ENCODE data around the gene C1orf122. TPM values are rescaled to one million over a fixed set of nuclear protein-coding genes. Genes with fewer than 3 reads are reported as not detected.
A peak's percentile ranks its signal among the peaks of the same experiment; 100 is the strongest.

C1orf122 gene
- total RNA-seq, result 13.4 and 17.4 TPM in 2 replicates

DNA sequence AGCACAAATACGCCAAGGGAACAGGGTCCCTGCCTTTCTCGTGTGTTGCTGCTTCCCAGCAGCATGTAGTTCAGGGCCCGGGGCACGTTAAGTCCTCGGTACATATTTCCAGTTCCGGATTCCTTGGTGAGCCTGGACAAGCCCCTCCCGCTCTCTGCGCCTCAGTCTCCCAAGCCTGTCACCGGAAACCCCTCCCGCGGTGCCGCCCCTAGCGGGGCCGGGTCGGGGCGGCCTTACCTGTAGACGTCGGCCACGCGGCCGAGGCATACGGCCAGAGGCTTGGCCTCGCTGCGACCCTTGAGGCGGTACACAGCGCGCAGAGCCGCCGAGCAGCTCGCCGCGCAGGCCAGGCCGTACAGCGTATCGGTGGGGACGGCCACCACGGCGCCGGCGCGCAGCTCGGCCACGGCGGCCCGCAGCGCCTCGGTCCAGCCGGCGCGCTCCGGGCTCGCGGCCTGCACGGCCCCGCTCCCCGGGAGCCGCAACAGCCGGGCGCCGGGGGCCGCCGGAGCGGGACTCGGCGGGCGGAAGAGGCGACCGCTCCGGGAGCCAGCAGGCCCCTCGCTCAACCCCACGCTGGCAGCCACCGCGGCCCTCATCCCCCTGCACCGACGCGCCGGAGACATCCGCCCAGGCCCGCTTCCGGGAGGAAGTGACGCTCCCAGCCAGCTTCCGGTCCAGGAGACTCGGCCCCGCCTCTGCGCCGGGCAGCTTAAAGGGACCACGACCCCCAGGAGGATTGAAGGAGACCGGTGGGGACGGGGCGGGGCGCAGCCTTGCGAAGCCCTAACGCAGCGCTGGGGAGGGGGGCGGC, at the start of gene C1orf122, which contains the start of gene YRDC:
TSS of gene C1orf122 (plus strand) at position 236 of the 814 bp plus-strand sequence. CDS start 615 bp downstream, outside the sequence.
TSS of gene YRDC (minus strand) at position 654 of the 814 bp plus-strand sequence. CDS start at position 626, 28 bp downstream.
- peak; percentile 94 for DNase-seq (ENCODE audit: low read depth)
- TF ChIP-seq, protein P1, sequence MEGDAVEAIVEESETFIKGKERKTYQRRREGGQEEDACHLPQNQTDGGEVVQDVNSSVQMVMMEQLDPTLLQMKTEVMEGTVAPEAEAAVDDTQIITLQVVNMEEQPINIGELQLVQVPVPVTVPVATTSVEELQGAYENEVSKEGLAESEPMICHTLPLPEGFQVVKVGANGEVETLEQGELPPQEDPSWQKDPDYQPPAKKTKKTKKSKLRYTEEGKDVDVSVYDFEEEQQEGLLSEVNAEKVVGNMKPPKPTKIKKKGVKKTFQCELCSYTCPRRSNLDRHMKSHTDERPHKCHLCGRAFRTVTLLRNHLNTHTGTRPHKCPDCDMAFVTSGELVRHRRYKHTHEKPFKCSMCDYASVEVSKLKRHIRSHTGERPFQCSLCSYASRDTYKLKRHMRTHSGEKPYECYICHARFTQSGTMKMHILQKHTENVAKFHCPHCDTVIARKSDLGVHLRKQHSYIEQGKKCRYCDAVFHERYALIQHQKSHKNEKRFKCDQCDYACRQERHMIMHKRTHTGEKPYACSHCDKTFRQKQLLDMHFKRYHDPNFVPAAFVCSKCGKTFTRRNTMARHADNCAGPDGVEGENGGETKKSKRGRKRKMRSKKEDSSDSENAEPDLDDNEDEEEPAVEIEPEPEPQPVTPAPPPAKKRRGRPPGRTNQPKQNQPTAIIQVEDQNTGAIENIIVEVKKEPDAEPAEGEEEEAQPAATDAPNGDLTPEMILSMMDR (IDR thresholded peaks at IDR 0.05; ENCODE audit: insufficient read depth, low read depth, low read length), result no peak
- H3K4me3 ChIP-seq (ENCODE audit: low read depth, low read length), result peak within 1 kb of the TSS; percentile 85

DNA sequence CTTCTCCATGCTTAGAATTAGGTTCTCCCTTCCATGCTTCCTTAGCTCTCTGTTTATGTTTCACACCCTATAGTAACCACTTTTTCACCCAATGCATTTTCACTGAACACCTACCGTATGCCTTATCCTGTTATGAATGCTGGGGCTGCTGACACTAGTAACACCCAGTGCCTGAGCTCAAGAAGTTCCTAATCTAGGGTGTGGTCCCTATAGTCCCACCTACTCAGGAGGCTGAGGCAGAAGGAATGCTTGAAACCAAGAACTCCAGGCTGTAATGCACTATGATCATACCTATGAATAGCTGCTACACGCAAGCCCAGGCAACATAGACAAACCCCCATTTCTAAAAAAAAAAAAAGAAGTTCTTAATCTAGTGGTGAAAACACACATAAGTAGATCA, 48.1 kb upstream of the C1orf122 start:
- TF ChIP-seq, protein P1 (IDR thresholded peaks at IDR 0.05; ENCODE audit: insufficient read depth, low read depth, low read length), result no peak
- no peak overlapping the region for H3K4me3 ChIP-seq (ENCODE audit: low read depth, low read length)
- DNase-seq (ENCODE audit: low read depth), result no peak

DNA sequence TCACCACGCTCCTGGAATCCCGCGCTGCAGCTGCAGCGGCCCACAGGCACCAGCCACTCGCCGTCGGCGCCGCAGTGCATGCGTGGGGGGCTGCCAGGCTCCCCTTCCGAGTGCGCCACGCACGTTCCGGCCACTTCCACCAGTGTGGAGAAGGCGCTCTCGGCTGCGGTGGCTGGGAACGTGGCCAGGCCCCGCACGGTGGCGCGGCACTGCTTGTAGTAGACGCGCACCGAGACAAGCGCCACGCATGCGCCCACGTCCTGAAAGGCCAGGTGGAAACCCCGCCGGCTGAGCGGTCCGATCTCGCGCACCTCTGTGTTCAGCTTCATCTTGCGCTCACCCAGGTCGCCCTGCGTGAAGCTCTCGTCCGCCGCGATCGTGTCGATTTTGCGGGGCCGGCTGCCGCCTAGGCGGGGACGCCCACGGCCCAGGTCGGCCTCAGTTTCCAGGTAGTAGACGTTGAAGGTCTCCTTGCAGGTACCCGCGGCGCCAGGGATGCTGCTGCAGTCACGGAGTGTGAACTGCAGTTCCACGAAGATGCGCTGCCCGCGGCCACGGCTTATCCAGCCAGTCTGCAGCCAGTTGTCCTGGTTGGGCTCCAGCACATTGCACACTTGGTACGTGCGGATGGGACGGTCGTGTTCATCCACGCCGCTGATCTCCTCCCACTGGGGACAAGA, 46.0 kb upstream of the C1orf122 start:
- DNase-seq (ENCODE audit: low read depth), result no peak
- H3K4me3 ChIP-seq (ENCODE audit: low read depth, low read length), result no peak overlapping the region
- TF ChIP-seq, protein P1 (IDR thresholded peaks at IDR 0.05; ENCODE audit: insufficient read depth, low read depth, low read length), result no peak

DNA sequence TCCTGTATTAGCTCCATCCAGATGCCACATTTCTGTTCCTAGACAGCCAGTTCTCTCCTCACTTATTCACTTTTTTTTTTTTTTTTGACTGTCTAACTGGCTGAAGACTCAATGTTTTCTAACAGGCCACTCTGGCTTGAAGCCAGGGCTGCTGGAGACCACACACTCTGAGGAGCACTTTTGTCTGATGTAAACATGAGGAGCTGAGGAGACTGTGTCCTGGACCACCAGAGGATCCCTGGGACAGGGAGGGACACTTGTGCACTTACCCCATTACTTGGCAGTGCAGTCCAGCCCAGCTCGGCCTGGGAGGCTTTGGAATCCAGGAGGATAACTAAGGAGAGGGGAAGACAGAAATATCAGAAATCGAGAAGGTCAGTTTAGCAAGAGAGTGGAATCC, 45.1 kb upstream of the C1orf122 start:
- TF ChIP-seq, protein P1 (IDR thresholded peaks at IDR 0.05; ENCODE audit: insufficient read depth, low read depth, low read length), result no peak
- no peak overlapping the region for H3K4me3 ChIP-seq (ENCODE audit: low read depth, low read length)
- DNase-seq (ENCODE audit: low read depth), result no peak

DNA sequence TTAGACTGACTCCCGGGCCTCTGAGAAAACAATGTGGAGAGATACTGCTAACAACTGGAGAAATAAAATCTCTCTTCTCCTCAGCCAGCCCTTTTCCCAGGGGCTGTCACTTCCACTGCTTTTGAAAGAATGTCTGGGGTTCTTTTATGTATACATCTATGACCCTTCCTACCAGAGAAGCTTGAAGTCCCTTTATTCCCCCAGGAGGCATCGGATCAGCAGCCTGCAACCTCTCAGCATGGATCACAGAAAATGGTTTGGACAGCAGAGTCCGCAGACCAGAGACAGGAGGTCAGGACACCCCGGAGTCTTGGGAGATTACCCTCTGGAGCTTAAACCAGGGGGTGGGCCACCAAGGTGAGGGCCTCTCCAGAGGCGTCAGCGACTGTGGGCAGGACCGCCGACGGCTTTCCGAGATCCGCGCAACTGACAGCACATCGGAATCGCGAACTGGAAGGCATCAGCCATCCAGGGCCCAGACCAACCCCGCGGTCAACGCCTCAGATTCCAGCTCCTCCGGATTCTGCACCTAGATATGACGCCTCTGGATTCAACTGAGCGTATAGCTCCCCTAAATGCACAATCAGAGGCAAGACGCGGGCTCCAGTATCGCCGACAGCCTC, 43.7 kb upstream of the C1orf122 start:
- DNase-seq (ENCODE audit: low read depth), result no peak
- TF ChIP-seq, protein P1 (IDR thresholded peaks at IDR 0.05; ENCODE audit: insufficient read depth, low read depth, low read length), result no peak
- H3K4me3 ChIP-seq (ENCODE audit: low read depth, low read length), result no peak overlapping the region

DNA sequence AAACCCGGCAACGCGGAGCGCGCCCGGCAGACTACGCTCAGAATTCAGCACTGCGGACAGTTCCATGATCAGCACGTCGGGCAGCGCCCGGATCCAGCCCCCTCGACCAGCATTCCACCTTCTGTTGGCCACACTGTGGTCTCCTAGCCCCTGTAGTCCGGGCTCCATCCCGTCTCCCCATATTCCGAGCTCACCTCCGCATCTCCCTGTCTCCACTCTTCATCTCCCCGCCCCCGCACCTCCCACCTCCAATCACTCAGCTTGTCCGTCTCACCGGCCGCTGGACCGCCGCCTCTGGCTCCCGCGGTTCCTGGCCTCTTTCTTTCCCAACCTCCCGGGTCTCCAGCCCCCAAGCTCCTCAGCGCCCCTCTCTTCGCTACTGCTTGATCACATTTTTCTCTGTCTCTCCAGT, 43.2 kb upstream of the C1orf122 start:
- TF ChIP-seq, protein P1 (IDR thresholded peaks at IDR 0.05; ENCODE audit: insufficient read depth, low read depth, low read length), result no peak
- H3K4me3 ChIP-seq (ENCODE audit: low read depth, low read length), result no peak overlapping the region
- DNase-seq (ENCODE audit: low read depth), result peak; percentile 47
